K562 (cell line): ENCODE results near the gene CTNNA3.

ENCODE experiments used
- ELF4 ChIP-seq: fragments of 450-650 bp; formaldehyde crosslinking; IDR thresholded peaks from 2 replicates; pipeline ENCODE4 v1.4.0; 2022; ENCODE audit warnings: missing genetic modification characterization
- KLF10 ChIP-seq: fragments of 250-450 bp; sonication (Bioruptor Pico); IDR thresholded peaks from 2 replicates; pipeline ENCODE4 v1.6.1; 2021; ENCODE audit warnings: matching md5 sums
- MAFG ChIP-seq: fragments of 450-650 bp; conservative IDR thresholded peaks from 2 replicates; pipeline ENCODE4 v1.6.1; 2016; ENCODE audit warnings: missing genetic modification characterization, missing compliant biosample characterization
- NCOA2 ChIP-seq, 2 experiments: fragments of 450-650 bp; IDR thresholded peaks; 2 replicates each; pipeline ENCODE4 v1.6.1; 2018; ENCODE audit warnings: mild to moderate bottlenecking in 2 of 2, moderate library complexity in 1 of 2; ENCODE audit not compliant: partially characterized antibody in 2 of 2
- NFXL1 ChIP-seq: fragments of 450-650 bp; formaldehyde crosslinking; IDR thresholded peaks from 2 replicates; pipeline ENCODE4 v1.4.0; 2021; ENCODE audit warnings: mild to moderate bottlenecking
- NFYB ChIP-seq: IDR thresholded peaks from 2 replicates; pipeline ENCODE4 v1.6.1; 2011; ENCODE audit warnings: mild to moderate bottlenecking, moderate library complexity; ENCODE audit not compliant: insufficient read length; ENCODE audit errors: extremely low read depth
- NR3C1 ChIP-seq: sonication (generic); formaldehyde crosslinking; IDR thresholded peaks from 2 replicates; pipeline ENCODE4 v1.8.1; 2022; ENCODE audit warnings: missing genetic modification reagents
- NRF1 ChIP-seq, 2 experiments: fragments of 450-650 bp; IDR thresholded peaks in 1 of 2; conservative IDR thresholded peaks in 1 of 2; 2 replicates each; pipeline ENCODE4 v1.6.1; 2014; ENCODE audit warnings: mild to moderate bottlenecking in 2 of 2
- PHB ChIP-seq: fragments of 250-450 bp; sonication (Bioruptor Pico); IDR thresholded peaks from 2 replicates; pipeline ENCODE4 v1.5.0; 2021
- TCF3 ChIP-seq: sonication (generic); formaldehyde crosslinking; IDR thresholded peaks from 2 replicates; pipeline ENCODE4 v1.4.0; 2020; ENCODE audit warnings: mild to moderate bottlenecking, missing genetic modification reagents
- USF2 ChIP-seq: sonication (generic); formaldehyde crosslinking; IDR thresholded peaks from 2 replicates; pipeline ENCODE4 v1.5.0; 2020; ENCODE audit warnings: missing genetic modification reagents
- ZBTB1 ChIP-seq: sonication (generic); formaldehyde crosslinking; IDR thresholded peaks from 2 replicates; pipeline ENCODE4 v1.8.1; 2023; ENCODE audit warnings: missing genetic modification reagents, low read depth, mild to moderate bottlenecking, borderline replicate concordance

DNA sequence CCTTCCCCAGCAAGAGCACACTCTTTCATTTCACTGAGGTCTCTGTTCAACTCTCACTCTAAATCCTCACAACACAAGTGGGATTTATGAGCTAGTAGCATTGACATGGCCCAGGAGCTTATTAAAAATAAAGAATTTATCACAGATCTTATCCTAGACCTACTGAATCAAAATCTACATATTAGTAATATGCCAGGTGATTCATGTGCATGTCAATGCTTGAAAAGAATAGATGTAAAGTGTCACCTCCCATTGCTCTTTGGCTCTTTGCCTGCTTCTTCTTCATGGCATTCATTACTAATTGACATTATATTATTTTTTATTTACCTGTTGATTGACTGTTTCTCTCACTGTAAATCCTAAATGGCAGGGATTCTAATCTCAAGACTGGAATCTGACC lies 1229.4 kb downstream of the CTNNA3 start:
- TF ChIP-seq ELF4 (CRISPR knock-in tag) (no peak), NFYB (no peak), PHB (CRISPR knock-in tag) (no peak), MAFG (tag) (no peak), NRF1 (conservative IDR thresholded peaks at IDR 0.05 in 1 of 2, IDR thresholded peaks at IDR 0.05 in 1 of 2) (no peak), ZBTB1 (CRISPR knock-in tag) (no peak), NCOA2 (IDR thresholded peaks at IDR 0.05; ENCODE audit: partially characterized antibody in 2 of 2) (no peak), NFXL1 (CRISPR knock-in tag) (no peak), TCF3 (CRISPR knock-in tag) (no peak), USF2 (CRISPR knock-in tag) (no peak), KLF10 (CRISPR knock-in tag) (no peak), NR3C1 (CRISPR knock-in tag) (no peak)
